Parathyroid adenoma (tissue), 2 donors: ENCODE data around the gene TEX26.

Experiments used
- H2AFZ ChIP-seq: fragments of 300-600 bp; sonication (generic); one replicate; pipeline ENCODE4 v1.7.0; 2017; ENCODE audit warnings: antibody characterized with exemption, mild to moderate bottlenecking
- H3K27ac ChIP-seq: fragments of 300-600 bp; sonication (generic); one replicate; pipeline ENCODE4 v1.7.0; 2017
- H3K27me3 ChIP-seq: fragments of 300-600 bp; sonication (generic); one replicate; pipeline ENCODE4 v1.7.0; 2017; ENCODE audit warnings: low read length; ENCODE audit not compliant: control insufficient read depth, insufficient read depth
- H3K36me3 ChIP-seq: fragments of 300-600 bp; sonication (generic); one replicate; pipeline ENCODE4 v1.7.0; 2017; ENCODE audit warnings: low read length; ENCODE audit not compliant: control insufficient read depth, insufficient read depth
- H3K4me1 ChIP-seq: fragments of 300-600 bp; sonication (generic); one replicate; pipeline ENCODE4 v1.7.0; 2017; ENCODE audit warnings: control low read depth
- H3K4me2 ChIP-seq: fragments of 300-600 bp; sonication (generic); one replicate; pipeline ENCODE4 v1.7.0; 2017; ENCODE audit warnings: low read length
- H3K4me3 ChIP-seq: fragments of 300-600 bp; sonication (generic); one replicate; pipeline ENCODE4 v1.7.0; 2017; ENCODE audit warnings: low read depth, low read length
- H3K79me2 ChIP-seq: fragments of 300-600 bp; sonication (generic); one replicate; pipeline ENCODE4 v1.7.0; 2017; ENCODE audit warnings: control low read depth
- H3K9ac ChIP-seq: fragments of 300-600 bp; sonication (generic); one replicate; pipeline ENCODE4 v1.7.0; 2017; ENCODE audit warnings: mild to moderate bottlenecking
- H3K9me3 ChIP-seq: fragments of 300-600 bp; sonication (generic); one replicate; pipeline ENCODE4 v1.7.0; 2017; ENCODE audit warnings: low read length; ENCODE audit not compliant: control insufficient read depth
- TF ChIP-seq, protein P1 (sequence below): fragments of 300-600 bp; sonication (generic); IDR thresholded peaks from one replicate; pipeline ENCODE4 v1.7.0; 2017; ENCODE audit warnings: antibody characterized with exemption, mild to moderate bottlenecking
- donor health status: primary hyperparathyroidism.

The TEX26 gene

DNA sequence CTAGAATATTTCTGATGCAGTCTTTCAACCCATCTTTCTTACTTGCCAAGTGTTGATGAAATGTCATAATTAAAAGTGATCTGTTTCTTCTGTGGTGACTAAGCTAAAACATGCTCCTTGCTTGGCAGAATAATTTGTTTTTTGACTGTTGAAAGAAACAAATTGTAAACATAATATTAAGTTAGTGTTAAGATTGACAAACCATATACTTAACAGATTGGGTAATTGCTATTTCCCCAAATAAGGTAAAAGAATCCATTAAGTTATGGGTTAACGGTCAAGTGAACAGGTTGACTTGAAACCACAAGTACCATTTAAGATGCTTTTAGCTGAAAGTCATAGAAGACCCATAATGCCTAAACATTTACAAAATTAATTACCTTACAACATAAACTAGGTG is 62.9 kb downstream of the TEX26 start:
- H3K27ac ChIP-seq: no peak overlapping the region
- H3K36me3 ChIP-seq: no peaks in the 10 kb centered on the region
- H2AFZ ChIP-seq: no peak overlapping the region
- no peaks in the 10 kb centered on the region for H3K9me3 ChIP-seq
- H3K4me1 ChIP-seq: no peaks in the 10 kb centered on the region
- H3K4me3 ChIP-seq: no peak overlapping the region
- TF ChIP-seq, protein P1, sequence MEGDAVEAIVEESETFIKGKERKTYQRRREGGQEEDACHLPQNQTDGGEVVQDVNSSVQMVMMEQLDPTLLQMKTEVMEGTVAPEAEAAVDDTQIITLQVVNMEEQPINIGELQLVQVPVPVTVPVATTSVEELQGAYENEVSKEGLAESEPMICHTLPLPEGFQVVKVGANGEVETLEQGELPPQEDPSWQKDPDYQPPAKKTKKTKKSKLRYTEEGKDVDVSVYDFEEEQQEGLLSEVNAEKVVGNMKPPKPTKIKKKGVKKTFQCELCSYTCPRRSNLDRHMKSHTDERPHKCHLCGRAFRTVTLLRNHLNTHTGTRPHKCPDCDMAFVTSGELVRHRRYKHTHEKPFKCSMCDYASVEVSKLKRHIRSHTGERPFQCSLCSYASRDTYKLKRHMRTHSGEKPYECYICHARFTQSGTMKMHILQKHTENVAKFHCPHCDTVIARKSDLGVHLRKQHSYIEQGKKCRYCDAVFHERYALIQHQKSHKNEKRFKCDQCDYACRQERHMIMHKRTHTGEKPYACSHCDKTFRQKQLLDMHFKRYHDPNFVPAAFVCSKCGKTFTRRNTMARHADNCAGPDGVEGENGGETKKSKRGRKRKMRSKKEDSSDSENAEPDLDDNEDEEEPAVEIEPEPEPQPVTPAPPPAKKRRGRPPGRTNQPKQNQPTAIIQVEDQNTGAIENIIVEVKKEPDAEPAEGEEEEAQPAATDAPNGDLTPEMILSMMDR: no peak
- H3K9ac ChIP-seq: no peak overlapping the region
- H3K27me3 ChIP-seq: no peaks in the 10 kb centered on the region
- no peak overlapping the region for H3K4me2 ChIP-seq
- H3K79me2 ChIP-seq: no peaks in the 10 kb centered on the region

DNA sequence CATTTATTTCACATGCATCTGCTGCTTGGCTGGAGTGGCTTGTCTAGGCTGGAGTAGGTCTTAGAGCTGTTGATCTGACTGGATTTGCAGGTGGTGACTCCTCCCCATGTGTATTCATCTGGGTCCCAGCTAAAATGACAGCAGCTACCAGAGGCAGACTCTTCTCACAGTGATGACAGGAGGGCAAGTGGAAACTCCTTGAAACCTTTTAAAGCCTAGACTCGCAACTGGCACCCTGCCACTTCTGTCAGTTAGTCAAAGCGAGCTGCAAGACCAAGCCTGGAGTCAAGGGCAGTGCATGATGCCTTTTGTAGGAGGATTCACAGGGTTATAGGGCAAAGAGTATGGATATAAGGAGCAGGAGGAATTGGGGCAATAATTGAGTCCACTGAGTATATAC is 65.2 kb downstream of the TEX26 start:
- Histone ChIP-seq H3K79me2 (no peaks in the 10 kb centered on the region), H3K27ac (no peak overlapping the region), H3K9me3 (no peaks in the 10 kb centered on the region), H3K4me1 (no peaks in the 10 kb centered on the region), H3K36me3 (no peaks in the 10 kb centered on the region), H3K4me3 (no peak overlapping the region), H3K9ac (no peak overlapping the region), H2AFZ (no peak overlapping the region), H3K27me3 (no peaks in the 10 kb centered on the region), H3K4me2 (no peak overlapping the region)
- TF ChIP-seq, protein P1: no peak

DNA sequence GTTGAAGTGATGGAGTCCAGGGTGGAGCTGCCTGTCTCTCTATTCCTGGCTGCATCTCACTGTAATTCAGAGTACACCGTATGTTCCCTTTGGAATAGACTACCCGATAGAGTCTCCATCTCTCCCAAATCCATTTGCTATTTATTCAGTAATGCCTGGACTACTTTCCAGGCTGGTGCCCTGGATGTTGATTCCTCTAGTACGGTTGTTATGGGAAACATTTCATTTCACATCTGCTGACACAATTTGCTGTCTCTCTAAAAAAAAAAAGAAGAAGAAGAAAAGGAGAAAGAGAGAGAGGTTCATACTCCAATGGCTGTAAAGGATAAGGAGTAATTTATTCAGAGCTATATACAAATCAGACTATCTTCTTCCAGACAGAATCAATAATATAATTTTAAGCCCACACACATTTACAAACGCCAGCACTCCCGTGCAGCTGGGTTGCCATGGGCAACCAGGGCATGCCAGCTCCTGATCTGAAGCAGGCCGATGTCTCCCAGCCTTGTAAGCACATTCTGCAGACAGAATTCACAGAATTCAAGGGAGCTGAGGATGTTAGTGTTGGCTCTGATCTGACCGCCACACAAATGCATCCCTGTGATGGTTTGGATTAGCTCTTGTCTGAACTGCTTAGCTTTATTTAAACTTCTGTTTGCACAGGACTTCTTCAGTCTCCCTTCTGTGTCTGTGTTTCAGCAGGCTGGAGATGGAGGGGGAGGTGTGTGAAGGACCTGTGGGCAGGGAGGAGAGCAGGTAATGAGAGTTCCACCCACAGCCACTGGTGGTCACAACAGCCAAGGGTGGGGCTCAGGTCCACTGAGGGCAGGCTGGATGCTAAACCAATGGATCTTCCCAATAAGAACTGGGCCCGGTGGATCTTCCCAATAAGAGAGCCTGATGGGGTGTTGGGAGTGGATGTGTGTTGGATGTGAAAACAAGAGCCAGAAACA is 66.0 kb downstream of the TEX26 start:
- no peak overlapping the region for H3K4me3 ChIP-seq
- H3K27ac ChIP-seq: no peak overlapping the region
- H3K79me2 ChIP-seq: no peaks in the 10 kb centered on the region
- no peaks in the 10 kb centered on the region for H3K9me3 ChIP-seq
- no peaks in the 10 kb centered on the region for H3K4me1 ChIP-seq
- no peaks in the 10 kb centered on the region for H3K27me3 ChIP-seq
- TF ChIP-seq, protein P1: no peak
- no peak overlapping the region for H3K4me2 ChIP-seq
- H2AFZ ChIP-seq: peak overlapping the region; percentile 8
- no peaks in the 10 kb centered on the region for H3K36me3 ChIP-seq
- H3K9ac ChIP-seq: no peak overlapping the region

DNA sequence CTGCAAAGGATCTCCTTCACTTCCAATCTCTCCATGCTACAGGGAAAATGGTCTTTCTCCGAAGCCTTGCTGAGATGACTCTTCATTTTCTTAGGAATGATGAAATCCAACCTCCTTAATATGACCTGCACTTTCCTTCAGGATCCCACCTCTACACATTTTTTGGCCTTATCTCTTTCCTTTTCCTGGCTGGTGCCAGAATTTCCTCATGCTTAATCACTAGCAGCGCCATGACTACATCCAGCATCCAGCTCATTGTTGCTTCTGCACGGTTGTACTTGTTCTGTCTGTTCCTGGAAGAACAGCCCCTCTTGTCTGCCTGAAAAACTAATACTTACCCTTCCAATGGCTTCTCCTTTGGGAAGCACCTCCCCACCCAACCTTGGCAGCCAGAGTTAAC is 68.4 kb downstream of the TEX26 start:
- Histone ChIP-seq H3K9me3 (no peaks in the 10 kb centered on the region), H3K4me2 (no peak overlapping the region), H3K36me3 (no peaks in the 10 kb centered on the region), H3K79me2 (no peaks in the 10 kb centered on the region), H3K27me3 (no peaks in the 10 kb centered on the region), H3K4me1 (no peaks in the 10 kb centered on the region), H3K27ac (no peak overlapping the region), H3K4me3 (no peak overlapping the region), H3K9ac (no peak overlapping the region), H2AFZ (no peak overlapping the region)
- TF ChIP-seq, protein P1: no peak

DNA sequence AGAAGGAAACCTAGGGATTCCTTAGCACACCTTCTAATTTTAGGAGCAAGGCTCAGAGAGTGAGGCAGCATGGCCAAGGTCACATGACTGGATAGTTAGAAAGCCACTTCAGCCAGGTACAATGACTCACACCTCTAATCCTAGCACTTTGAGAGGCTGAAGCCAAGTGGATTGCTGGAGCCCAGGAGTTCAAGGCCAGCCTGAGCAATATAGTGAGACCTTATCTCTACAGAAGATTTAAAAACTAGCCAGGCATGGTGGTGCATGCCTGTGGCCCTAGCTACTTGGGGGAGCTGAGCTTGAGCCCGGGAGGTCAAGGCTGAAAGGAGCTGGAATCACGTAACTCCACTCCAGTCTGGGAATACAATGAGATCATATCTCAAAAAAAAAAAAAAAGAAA is 69.2 kb downstream of the TEX26 start:
- Histone ChIP-seq H3K36me3 (no peaks in the 10 kb centered on the region), H2AFZ (no peak overlapping the region), H3K27ac (no peak overlapping the region)

More for the DNA sequence above, 69.2 kb downstream of the TEX26 start:
- Histone ChIP-seq H3K4me1 (no peaks in the 10 kb centered on the region), H3K9me3 (no peaks in the 10 kb centered on the region), H3K4me3 (no peak overlapping the region), H3K79me2 (no peaks in the 10 kb centered on the region), H3K9ac (no peak overlapping the region), H3K27me3 (no peaks in the 10 kb centered on the region), H3K4me2 (no peak overlapping the region)
- TF ChIP-seq, protein P1: no peak
